Right lobe of liver (tissue), 6 donors: ENCODE results near the gene ULK2. TPM values are rescaled to one million over a fixed set of nuclear protein-coding genes. Genes with fewer than 3 reads are reported as not detected.
A peak's percentile ranks its signal among the peaks of the same experiment; 100 is the strongest.

ENCODE experiments used
- ATAC-seq, 4 donors: fragments of 200-7000 bp; cut with Tn5 transposase; one replicate each; pipeline ENCODE4 v1.9.1; 2020; ENCODE audit warnings: mild to moderate bottlenecking in 4 of 4, moderate library complexity in 4 of 4
- DNase-seq, 3 donors: peaks; one replicate each; pipeline ENCODE4 v3.0.0-alpha.2; 2020
- H3K27ac ChIP-seq, 3 donors: fragments of 200-600 bp; one replicate each; pipeline ENCODE4 v1.8.0; 2022
- H3K27me3 ChIP-seq, 2 donors: fragments of 200-600 bp; one replicate each; pipeline ENCODE4 v1.8.0; 2022
- H3K36me3 ChIP-seq, 4 donors: fragments of 200-600 bp; sonication (generic) in 1 of 4; one replicate each; pipeline versions ENCODE4 v1.5.1 to v1.8.0; 2017 to 2022; ENCODE audit warnings: control low read depth in 1 of 4
- H3K4me1 ChIP-seq, 4 donors: fragments of 200-600 bp; sonication (generic) in 1 of 4; one replicate each; pipeline versions ENCODE4 v1.5.1 to v1.8.0; 2017 to 2022; ENCODE audit warnings: control low read depth in 1 of 4
- H3K4me3 ChIP-seq, 3 donors: fragments of 200-600 bp; one replicate each; pipeline ENCODE4 v1.8.0; 2022
- H3K9me3 ChIP-seq, 4 donors: fragments of 200-600 bp; sonication (generic) in 1 of 4; one replicate each; pipeline versions ENCODE4 v1.5.1 to v1.8.0; 2017 to 2022; ENCODE audit warnings: control low read depth in 1 of 4
- POLR2A ChIP-seq: fragments of 450-650 bp; IDR thresholded peaks from one replicate; pipeline ENCODE4 v1.6.1; 2017; ENCODE audit warnings: antibody characterized with exemption, mild to moderate bottlenecking
- WGBS: methylation state at CpG from one replicate; pipeline ENCODE4 v1.1.6; 2018; ENCODE audit warnings: low coverage, low lambda C conversion rate; ENCODE audit not compliant: insufficient coverage; ENCODE audit errors: missing lambda C conversion rate; 5-methylcytosine and 5-hydroxymethylcytosine counted together
- intact Hi-C, 2 donors: fragments of 100-400 bp; cut with DNase I; formaldehyde crosslinking; loops; one replicate each; pipeline versions ENCODE4 v1.11.2 to v1.14.1; 2022
- total RNA-seq, 6 experiments: library from RNA; depleted of rRNA in 2 of 6; stranded (reverse); fragments of >200 nt in 2 of 6; fragmentation: NEBNext Ultra II Directional in 3 of 6; extraction: Animal tissue kit (Norgen Biotek cat#: 25700) in 3 of 6; gene quantifications; one replicate each; pipeline versions ENCODE4 v1.1.0 to v1.2.4, GENCODE V29; 2016 to 2023
- TF ChIP-seq, protein P1 (sequence below), 4 donors: fragments of 200-600 bp in 3 of 4; fragments of 450-650 bp in 1 of 4; IDR thresholded peaks; one replicate each; pipeline versions ENCODE4 v1.5.1 to v1.8.0; 2016 to 2022; ENCODE audit warnings: antibody characterized with exemption in 4 of 4, mild to moderate bottlenecking in 2 of 4
- donor health status: DM: no; HTN: yes; CAD: no.
- donor health status: DM: no; HTN: no; CAD: no.
- donor health status: DM: no; HTN: no; CAD: no.
- donor health status: DM: no; HTN: yes; CAD: no.
- donor health status: DM: no; HTN: yes; CAD: no.

Gene ULK2
- total RNA-seq, 6 experiments from 2014 or later, result 3.5 to 6.1 (median 4.8) TPM

DNA sequence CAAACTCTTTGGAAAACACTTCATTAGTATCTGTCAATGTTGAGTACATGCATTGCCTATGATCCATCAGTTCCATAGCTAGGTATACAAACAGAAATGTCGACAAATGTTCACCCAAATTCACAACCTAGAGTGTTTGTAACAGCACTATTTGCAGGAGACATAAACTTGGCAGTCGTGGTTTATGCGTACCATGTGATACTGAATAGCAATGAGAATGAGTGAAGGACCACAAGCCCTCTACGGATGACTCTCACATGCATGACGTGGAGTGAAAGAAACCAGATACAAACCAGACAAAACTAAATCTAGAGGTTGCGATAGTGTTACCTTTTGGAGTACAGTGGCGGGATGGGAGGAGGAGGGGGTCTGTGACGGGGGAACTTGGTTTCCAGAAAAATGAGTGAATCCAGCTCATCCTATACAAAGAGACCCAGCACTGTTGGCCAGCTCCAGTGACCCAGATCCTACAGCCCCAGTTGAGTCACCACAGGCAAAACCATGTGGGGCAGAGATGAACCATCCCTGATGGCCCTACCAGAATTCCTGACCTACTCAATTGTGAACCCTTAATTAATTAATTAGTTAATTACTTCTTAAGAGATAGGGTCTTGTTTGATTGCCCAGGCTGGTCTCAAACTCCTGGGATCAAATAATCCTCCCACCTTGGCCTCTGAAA is 15.9 kb upstream of the ULK2 start:
- WGBS, result 76% methylated on average over 6 of the region's 8 CpGs
- Histone ChIP-seq H3K36me3 (no peaks in the 10 kb centered on the region), H3K27me3 (no peaks in the 10 kb centered on the region), H3K4me1 (no peaks in the 10 kb centered on the region), H3K4me3 (no peak overlapping the region), H3K27ac (no peak overlapping the region), H3K9me3 (no peaks in the 10 kb centered on the region)
- ATAC-seq, result no peak
- no peak for TF ChIP-seq POLR2A
- TF ChIP-seq, protein P1, sequence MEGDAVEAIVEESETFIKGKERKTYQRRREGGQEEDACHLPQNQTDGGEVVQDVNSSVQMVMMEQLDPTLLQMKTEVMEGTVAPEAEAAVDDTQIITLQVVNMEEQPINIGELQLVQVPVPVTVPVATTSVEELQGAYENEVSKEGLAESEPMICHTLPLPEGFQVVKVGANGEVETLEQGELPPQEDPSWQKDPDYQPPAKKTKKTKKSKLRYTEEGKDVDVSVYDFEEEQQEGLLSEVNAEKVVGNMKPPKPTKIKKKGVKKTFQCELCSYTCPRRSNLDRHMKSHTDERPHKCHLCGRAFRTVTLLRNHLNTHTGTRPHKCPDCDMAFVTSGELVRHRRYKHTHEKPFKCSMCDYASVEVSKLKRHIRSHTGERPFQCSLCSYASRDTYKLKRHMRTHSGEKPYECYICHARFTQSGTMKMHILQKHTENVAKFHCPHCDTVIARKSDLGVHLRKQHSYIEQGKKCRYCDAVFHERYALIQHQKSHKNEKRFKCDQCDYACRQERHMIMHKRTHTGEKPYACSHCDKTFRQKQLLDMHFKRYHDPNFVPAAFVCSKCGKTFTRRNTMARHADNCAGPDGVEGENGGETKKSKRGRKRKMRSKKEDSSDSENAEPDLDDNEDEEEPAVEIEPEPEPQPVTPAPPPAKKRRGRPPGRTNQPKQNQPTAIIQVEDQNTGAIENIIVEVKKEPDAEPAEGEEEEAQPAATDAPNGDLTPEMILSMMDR (IDR thresholded peaks at IDR 0.05), result no peak
- no peak for DNase-seq
- intact Hi-C loops, result no loop called here

DNA sequence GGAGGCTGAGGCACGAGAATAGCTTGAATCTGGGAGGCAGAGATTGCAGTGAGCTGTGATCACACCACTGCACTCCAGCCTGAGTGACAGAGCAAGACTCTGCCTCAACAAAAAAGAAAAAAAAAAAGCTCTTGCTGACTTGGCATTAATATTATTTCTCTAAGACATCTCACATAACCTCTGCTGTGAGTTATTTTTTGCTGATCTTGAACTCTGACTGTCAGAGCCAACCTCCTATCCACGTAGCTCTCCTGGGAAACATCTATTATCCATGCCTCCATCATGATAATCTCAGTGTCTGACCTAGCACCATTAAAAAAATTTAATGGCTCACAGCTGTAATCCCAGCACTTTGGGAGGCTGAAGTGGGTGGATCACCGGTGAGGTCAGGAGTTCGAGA is 12.7 kb upstream of the ULK2 start:
- no peaks in the 10 kb centered on the region for H3K36me3 ChIP-seq
- H3K27ac ChIP-seq, result no peak overlapping the region
- ATAC-seq (no peak), DNase-seq (no peak)
- H3K27me3 ChIP-seq, result no peaks in the 10 kb centered on the region
- intact Hi-C loops, result no loop called here
- TF ChIP-seq, protein P1 (IDR thresholded peaks at IDR 0.05), result no peak
- TF ChIP-seq POLR2A, result no peak
- 86% methylated on average over 4 of the region's 4 CpGs for WGBS
- no peak overlapping the region for H3K4me3 ChIP-seq
- no peaks in the 10 kb centered on the region for H3K4me1 ChIP-seq
- no peaks in the 10 kb centered on the region for H3K9me3 ChIP-seq

DNA sequence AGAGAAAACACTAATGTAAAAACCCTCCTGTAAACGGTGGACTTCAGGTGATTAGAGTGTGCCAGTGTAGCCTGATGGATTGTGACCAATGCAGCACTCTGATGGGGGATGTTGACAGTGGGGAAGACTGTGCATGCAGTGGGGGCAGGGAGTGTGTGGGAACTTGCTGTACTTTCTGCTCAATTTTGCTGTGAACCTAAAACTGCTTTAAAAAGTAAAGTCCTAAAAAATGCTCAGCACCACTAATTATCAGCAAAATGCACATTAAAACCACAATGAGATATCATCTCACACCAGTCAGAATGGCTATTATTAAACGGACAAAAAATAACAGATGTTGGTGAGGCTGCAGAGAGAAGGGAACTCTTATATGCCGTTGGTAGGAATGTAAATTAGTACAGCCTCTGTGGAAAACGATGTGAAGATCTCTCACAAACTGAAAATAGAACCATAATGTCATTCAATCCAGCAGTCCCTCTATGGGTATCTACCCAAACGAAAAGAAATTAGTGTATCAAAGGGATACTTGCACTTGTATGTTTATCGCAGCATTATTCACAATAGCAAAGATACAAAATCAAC is 9.7 kb upstream of the ULK2 start:
- peak in 2 of 4 donors; percentile 26 to 39 for ATAC-seq
- 31% methylated on average over 6 of the region's 6 CpGs for WGBS
- Histone ChIP-seq H3K27me3 (no peaks in the 10 kb centered on the region), H3K4me1 (no peaks in the 10 kb centered on the region), H3K36me3 (no peaks in the 10 kb centered on the region), H3K27ac (no peak overlapping the region), H3K9me3 (no peaks in the 10 kb centered on the region), H3K4me3 (no peak overlapping the region)
- intact Hi-C loops, result no loop called here
- DNase-seq, result no peak
- TF ChIP-seq POLR2A, result no peak
- TF ChIP-seq, protein P1 (IDR thresholded peaks at IDR 0.05), result no peak

DNA sequence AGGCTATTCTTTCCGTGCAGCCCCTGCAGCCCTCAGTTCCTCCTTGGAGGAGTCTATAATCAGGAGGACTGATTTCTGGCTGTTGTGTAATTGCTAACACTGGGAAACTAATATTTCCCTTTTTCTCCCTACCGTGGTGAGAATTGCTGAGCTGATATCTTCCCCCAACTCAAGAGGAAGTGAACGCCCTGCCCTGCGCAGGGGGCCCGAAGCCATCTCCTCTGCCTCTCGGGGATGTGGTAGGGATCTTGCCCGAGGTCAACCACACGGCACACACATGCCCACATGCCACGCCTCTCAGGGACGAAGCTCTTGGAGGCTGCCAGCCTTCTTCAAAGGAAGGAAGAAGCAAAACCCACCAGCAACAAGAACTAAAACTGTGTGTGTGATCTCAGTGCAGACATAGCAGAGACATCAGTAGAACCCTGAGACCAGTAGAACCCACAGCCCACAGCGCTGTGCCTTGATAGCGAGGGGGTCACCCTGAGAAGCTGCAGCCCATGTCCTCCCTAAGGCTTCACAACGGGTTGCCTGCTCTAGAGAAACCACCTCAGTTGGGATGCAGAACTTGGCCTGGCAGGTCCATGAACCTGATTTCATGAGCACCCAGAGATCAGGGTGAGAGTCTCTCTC is 8.9 kb upstream of the ULK2 start:
- intact Hi-C loops, result no loop called here
- Histone ChIP-seq H3K27ac (no peak overlapping the region), H3K4me1 (no peaks in the 10 kb centered on the region), H3K4me3 (no peak overlapping the region), H3K9me3 (no peaks in the 10 kb centered on the region), H3K27me3 (no peaks in the 10 kb centered on the region), H3K36me3 (no peaks in the 10 kb centered on the region)
- WGBS, result 68% methylated on average over 11 of the region's 13 CpGs
- no peak for TF ChIP-seq POLR2A
- TF ChIP-seq, protein P1 (IDR thresholded peaks at IDR 0.05), result no peak
- ATAC-seq (peak; percentile 62 to 87 (median 84)), DNase-seq (peak; percentile 54 to 74 (median 62))
